Endodermal cell (in vitro differentiated cells): Measurements from ENCODE around the gene PODXL2. TPM values are rescaled to one million over a fixed set of nuclear protein-coding genes. Genes with fewer than 3 reads are reported as not detected.
A peak's percentile ranks its signal among the peaks of the same experiment; 100 is the strongest.

Experiments used
- DNase-seq: peaks from one replicate; pipeline ENCODE4 v3.0.0-alpha.2; 2017
- H3K27ac ChIP-seq: 2 replicates; pipeline ENCODE4 v1.5.1; 2013; ENCODE audit warnings: mild to moderate bottlenecking, low read depth, low read length, moderate library complexity
- H3K27me3 ChIP-seq: 2 replicates; pipeline ENCODE4 v1.6.1; 2013; ENCODE audit warnings: mild to moderate bottlenecking, low read length, moderate library complexity; ENCODE audit not compliant: insufficient read depth, control insufficient read depth, poor library complexity, severe bottlenecking
- H3K36me3 ChIP-seq: 2 replicates; pipeline ENCODE4 v1.7.0; 2013; ENCODE audit warnings: mild to moderate bottlenecking, low read length, moderate library complexity; ENCODE audit not compliant: control insufficient read depth, insufficient read depth
- H3K4me1 ChIP-seq: one replicate; pipeline ENCODE4 v1.7.0; 2013; ENCODE audit warnings: low read length; ENCODE audit not compliant: control insufficient read depth, insufficient read depth
- H3K4me3 ChIP-seq: 2 replicates; pipeline ENCODE4 v1.5.1; 2013; ENCODE audit warnings: mild to moderate bottlenecking, low read length, moderate library complexity
- H3K9ac ChIP-seq: 2 replicates; pipeline ENCODE4 v1.6.1; 2013; ENCODE audit warnings: mild to moderate bottlenecking, low read length, moderate library complexity; ENCODE audit not compliant: poor library complexity, severe bottlenecking; ENCODE audit errors: extremely low read depth
- H3K9me3 ChIP-seq: 2 replicates; pipeline ENCODE4 v1.6.1; 2013; ENCODE audit warnings: mild to moderate bottlenecking, low read length, moderate library complexity; ENCODE audit not compliant: control insufficient read depth
- H3K27ac Mint-ChIP-seq: 2 replicates; pipeline ENCODE4 v1.8.0; 2020; ENCODE audit warnings: mixed read lengths
- H3K27me3 Mint-ChIP-seq: 2 replicates; pipeline ENCODE4 v1.8.0; 2021; ENCODE audit warnings: mild to moderate bottlenecking, mixed read lengths; ENCODE audit not compliant: insufficient read depth
- H3K36me3 Mint-ChIP-seq: 2 replicates; pipeline ENCODE4 v1.8.0; 2020; ENCODE audit warnings: low read depth, mixed read lengths
- H3K4me1 Mint-ChIP-seq: 2 replicates; pipeline ENCODE4 v1.8.0; 2020; ENCODE audit warnings: mixed read lengths
- H3K4me3 Mint-ChIP-seq: 2 replicates; pipeline ENCODE4 v1.8.0; 2020; ENCODE audit warnings: mild to moderate bottlenecking, moderate library complexity, mixed read lengths
- H3K9me3 Mint-ChIP-seq: 2 replicates; pipeline ENCODE4 v1.8.0; 2020; ENCODE audit warnings: mild to moderate bottlenecking, mixed read lengths
- WGBS, 2 experiments: methylation state at CpG; one replicate each; pipeline versions ENCODE4 v1.1.5 to v1.1.7; 2013; ENCODE audit warnings: missing lambda C conversion rate in 2 of 2, mixed read lengths in 1 of 2; ENCODE audit not compliant: insufficient coverage in 1 of 2, insufficient read length in 1 of 2; 5-methylcytosine and 5-hydroxymethylcytosine counted together
- total RNA-seq, 2 donors: library from RNA; stranded (reverse); fragmentation: NEBNext Ultra II Directional in 1 of 2; extraction: Animal tissue kit (Norgen Biotek cat#: 25700) in 1 of 2; gene quantifications; 2 replicates in 1 of 2; 3 replicates in 1 of 2; pipeline ENCODE4 v1.2.1, GENCODE V29; 2021
- TF ChIP-seq, protein P1 (sequence below): fragments of 200-600 bp; sonication (generic); conservative IDR thresholded peaks from 2 replicates; pipeline ENCODE4 v1.5.0; 2021; ENCODE audit warnings: antibody characterized with exemption, mild to moderate bottlenecking

Gene PODXL2
- total RNA-seq, 2 donors from 2014 or later: 11.8 to 16.5 TPM

- TF ChIP-seq, protein P1, sequence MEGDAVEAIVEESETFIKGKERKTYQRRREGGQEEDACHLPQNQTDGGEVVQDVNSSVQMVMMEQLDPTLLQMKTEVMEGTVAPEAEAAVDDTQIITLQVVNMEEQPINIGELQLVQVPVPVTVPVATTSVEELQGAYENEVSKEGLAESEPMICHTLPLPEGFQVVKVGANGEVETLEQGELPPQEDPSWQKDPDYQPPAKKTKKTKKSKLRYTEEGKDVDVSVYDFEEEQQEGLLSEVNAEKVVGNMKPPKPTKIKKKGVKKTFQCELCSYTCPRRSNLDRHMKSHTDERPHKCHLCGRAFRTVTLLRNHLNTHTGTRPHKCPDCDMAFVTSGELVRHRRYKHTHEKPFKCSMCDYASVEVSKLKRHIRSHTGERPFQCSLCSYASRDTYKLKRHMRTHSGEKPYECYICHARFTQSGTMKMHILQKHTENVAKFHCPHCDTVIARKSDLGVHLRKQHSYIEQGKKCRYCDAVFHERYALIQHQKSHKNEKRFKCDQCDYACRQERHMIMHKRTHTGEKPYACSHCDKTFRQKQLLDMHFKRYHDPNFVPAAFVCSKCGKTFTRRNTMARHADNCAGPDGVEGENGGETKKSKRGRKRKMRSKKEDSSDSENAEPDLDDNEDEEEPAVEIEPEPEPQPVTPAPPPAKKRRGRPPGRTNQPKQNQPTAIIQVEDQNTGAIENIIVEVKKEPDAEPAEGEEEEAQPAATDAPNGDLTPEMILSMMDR: no peak
- no peak overlapping the region for H3K9ac ChIP-seq
- H3K4me3 ChIP-seq: no peak overlapping the region
- no peaks in the 10 kb centered on the region for H3K36me3 Mint-ChIP-seq
- H3K27ac Mint-ChIP-seq: no peak overlapping the region
- H3K27ac ChIP-seq: no peak overlapping the region
- H3K4me1 Mint-ChIP-seq: peaks cover 2% of the 10 kb centered on the region
- peaks cover 14% of the 10 kb centered on the region for H3K27me3 Mint-ChIP-seq
- peak; percentile 31 for DNase-seq
- H3K4me1 ChIP-seq: no peaks in the 10 kb centered on the region
- H3K36me3 ChIP-seq: no peaks in the 10 kb centered on the region
- 91 to 95% methylated on average over 8 of the region's 8 CpGs for WGBS, 2 experiments
- no peaks in the 10 kb centered on the region for H3K9me3 Mint-ChIP-seq
- H3K9me3 ChIP-seq: no peaks in the 10 kb centered on the region
- H3K4me3 Mint-ChIP-seq: no peak overlapping the region
- peaks cover 8% of the 10 kb centered on the region for H3K27me3 ChIP-seq
These were observed 45.8 kb downstream of the PODXL2 start for GRCh38 chr3:127674790-127675189.

DNA sequence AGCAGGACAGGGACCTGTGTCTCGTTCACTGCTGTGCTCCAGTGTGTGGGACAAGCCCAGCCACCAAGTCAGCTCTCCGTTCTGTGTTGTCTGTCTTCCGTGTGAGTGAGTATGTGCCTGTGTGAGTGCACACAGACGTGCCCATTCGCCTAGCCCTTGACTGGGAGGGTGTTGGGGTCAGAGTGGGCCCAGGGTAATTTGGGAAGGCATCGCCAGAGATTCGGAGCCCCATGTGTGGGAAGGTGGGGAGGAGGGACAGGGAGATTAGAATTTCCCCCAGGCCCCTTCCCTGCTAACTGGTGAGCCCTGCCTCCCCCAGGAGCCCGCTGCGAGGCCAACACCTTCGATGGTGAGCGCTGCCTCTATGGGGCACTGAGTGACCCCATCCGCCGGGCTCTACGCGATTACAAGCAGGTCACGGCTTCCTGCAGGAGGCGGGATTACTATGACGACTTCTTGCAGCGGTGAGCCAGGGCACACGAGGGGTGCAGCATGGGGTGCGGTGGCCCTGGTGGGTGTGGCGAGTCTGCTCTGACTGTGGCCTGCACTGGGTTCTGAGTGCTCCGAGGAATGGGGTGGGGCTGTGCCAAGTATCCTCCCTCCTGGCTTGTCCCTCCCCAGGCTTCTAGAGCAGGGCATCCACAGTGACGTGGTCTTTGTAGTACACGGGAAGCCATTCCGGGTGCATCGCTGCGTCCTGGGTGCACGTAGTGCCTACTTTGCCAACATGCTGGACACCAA is 46.8 kb downstream of the PODXL2 start:
- Histone ChIP-seq H3K9me3 (no peaks in the 10 kb centered on the region), H3K36me3 (no peaks in the 10 kb centered on the region), H3K4me3 (no peak overlapping the region), H3K27ac (no peak overlapping the region), H3K4me1 (no peaks in the 10 kb centered on the region), H3K9ac (no peak overlapping the region), H3K27me3 (peaks cover 8% of the 10 kb centered on the region)
- Mint-ChIP-seq H3K4me3 (no peak overlapping the region), H3K27me3 (peaks cover 14% of the 10 kb centered on the region), H3K27ac (no peak overlapping the region), H3K36me3 (no peaks in the 10 kb centered on the region), H3K9me3 (no peaks in the 10 kb centered on the region), H3K4me1 (peaks cover 2% of the 10 kb centered on the region)
- WGBS, 2 experiments: 91 to 93% methylated on average over 22 to 29 of the region's 29 CpGs
- peak; percentile 43 for DNase-seq
- TF ChIP-seq, protein P1: no peak

DNA sequence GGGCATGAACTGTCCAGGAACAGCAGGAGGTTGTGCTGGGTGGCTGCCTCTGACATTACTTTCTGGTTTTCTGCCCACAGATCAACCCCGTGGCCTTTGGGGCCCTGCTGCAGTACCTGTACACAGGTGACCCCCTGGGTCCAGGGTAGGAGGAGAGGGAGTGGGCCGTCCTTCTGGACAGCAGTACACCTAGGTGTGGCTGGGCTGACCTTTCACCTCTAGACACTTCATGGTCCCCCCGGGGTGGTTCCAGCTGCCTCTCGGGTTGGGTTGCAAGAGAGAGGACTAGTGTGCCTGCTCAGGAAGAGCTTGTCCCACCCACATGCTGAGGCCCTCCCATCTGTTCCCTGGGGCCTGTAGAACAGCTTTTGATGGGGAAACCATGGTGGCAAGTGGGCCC is 47.5 kb downstream of the PODXL2 start:
- Mint-ChIP-seq H3K4me3 (no peak overlapping the region), H3K27ac (no peak overlapping the region), H3K4me1 (peaks cover 2% of the 10 kb centered on the region), H3K9me3 (no peaks in the 10 kb centered on the region), H3K27me3 (peaks cover 12% of the 10 kb centered on the region), H3K36me3 (no peaks in the 10 kb centered on the region)
- no peaks in the 10 kb centered on the region for H3K36me3 ChIP-seq
- 88 to 91% methylated on average over 2 to 4 of the region's 4 CpGs for WGBS, 2 experiments
- no peak overlapping the region for H3K4me3 ChIP-seq
- peak; percentile 20 for DNase-seq
- H3K27ac ChIP-seq: no peak overlapping the region
- no peaks in the 10 kb centered on the region for H3K4me1 ChIP-seq
- TF ChIP-seq, protein P1: no peak
- no peaks in the 10 kb centered on the region for H3K9me3 ChIP-seq
- no peak overlapping the region for H3K9ac ChIP-seq
- peaks cover 8% of the 10 kb centered on the region for H3K27me3 ChIP-seq
